ENCODE data around the gene GPATCH2. TPM values are rescaled to one million over a fixed set of nuclear protein-coding genes. Genes with fewer than 3 reads are reported as not detected.

The GPATCH2 gene
- polyA plus RNA-seq, 1 of the 3 experiments (the other 2 are of a cell fraction): 4.2 TPM

DNA sequence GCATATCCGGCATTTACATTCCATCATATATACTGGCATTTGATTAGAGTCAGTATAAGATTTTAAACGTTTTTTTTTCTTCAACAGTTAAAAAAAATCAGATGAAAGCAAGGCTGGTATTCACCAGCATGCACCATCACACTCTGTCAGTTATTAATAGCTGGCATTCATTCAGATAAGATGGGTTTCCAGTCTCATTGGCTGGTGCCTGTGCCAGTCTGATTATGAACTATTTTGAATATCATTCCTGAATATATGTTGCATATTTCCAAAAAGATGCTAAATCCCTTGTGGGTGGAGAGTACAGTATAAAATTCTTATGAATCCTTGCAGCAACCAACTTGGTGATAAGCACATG lies 211.7 kb downstream of the GPATCH2 start (continued):
- TF ChIP-seq, protein P1, sequence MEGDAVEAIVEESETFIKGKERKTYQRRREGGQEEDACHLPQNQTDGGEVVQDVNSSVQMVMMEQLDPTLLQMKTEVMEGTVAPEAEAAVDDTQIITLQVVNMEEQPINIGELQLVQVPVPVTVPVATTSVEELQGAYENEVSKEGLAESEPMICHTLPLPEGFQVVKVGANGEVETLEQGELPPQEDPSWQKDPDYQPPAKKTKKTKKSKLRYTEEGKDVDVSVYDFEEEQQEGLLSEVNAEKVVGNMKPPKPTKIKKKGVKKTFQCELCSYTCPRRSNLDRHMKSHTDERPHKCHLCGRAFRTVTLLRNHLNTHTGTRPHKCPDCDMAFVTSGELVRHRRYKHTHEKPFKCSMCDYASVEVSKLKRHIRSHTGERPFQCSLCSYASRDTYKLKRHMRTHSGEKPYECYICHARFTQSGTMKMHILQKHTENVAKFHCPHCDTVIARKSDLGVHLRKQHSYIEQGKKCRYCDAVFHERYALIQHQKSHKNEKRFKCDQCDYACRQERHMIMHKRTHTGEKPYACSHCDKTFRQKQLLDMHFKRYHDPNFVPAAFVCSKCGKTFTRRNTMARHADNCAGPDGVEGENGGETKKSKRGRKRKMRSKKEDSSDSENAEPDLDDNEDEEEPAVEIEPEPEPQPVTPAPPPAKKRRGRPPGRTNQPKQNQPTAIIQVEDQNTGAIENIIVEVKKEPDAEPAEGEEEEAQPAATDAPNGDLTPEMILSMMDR (IDR thresholded peaks at IDR 0.05): no peak
- TF ChIP-seq, protein P2, sequence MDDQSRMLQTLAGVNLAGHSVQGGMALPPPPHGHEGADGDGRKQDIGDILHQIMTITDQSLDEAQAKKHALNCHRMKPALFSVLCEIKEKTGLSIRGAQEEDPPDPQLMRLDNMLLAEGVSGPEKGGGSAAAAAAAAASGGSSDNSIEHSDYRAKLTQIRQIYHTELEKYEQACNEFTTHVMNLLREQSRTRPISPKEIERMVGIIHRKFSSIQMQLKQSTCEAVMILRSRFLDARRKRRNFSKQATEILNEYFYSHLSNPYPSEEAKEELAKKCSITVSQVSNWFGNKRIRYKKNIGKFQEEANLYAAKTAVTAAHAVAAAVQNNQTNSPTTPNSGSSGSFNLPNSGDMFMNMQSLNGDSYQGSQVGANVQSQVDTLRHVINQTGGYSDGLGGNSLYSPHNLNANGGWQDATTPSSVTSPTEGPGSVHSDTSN (IDR thresholded peaks at IDR 0.05): no peak
- TF ChIP-seq SMC3 (IDR thresholded peaks at IDR 0.05; ENCODE audit: low read depth, low read length): no peak
- TF ChIP-seq, protein P3, sequence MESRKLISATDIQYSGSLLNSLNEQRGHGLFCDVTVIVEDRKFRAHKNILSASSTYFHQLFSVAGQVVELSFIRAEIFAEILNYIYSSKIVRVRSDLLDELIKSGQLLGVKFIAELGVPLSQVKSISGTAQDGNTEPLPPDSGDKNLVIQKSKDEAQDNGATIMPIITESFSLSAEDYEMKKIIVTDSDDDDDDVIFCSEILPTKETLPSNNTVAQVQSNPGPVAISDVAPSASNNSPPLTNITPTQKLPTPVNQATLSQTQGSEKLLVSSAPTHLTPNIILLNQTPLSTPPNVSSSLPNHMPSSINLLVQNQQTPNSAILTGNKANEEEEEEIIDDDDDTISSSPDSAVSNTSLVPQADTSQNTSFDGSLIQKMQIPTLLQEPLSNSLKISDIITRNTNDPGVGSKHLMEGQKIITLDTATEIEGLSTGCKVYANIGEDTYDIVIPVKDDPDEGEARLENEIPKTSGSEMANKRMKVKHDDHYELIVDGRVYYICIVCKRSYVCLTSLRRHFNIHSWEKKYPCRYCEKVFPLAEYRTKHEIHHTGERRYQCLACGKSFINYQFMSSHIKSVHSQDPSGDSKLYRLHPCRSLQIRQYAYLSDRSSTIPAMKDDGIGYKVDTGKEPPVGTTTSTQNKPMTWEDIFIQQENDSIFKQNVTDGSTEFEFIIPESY (IDR thresholded peaks at IDR 0.05; ENCODE audit: borderline replicate concordance, low read depth): no peak

DNA sequence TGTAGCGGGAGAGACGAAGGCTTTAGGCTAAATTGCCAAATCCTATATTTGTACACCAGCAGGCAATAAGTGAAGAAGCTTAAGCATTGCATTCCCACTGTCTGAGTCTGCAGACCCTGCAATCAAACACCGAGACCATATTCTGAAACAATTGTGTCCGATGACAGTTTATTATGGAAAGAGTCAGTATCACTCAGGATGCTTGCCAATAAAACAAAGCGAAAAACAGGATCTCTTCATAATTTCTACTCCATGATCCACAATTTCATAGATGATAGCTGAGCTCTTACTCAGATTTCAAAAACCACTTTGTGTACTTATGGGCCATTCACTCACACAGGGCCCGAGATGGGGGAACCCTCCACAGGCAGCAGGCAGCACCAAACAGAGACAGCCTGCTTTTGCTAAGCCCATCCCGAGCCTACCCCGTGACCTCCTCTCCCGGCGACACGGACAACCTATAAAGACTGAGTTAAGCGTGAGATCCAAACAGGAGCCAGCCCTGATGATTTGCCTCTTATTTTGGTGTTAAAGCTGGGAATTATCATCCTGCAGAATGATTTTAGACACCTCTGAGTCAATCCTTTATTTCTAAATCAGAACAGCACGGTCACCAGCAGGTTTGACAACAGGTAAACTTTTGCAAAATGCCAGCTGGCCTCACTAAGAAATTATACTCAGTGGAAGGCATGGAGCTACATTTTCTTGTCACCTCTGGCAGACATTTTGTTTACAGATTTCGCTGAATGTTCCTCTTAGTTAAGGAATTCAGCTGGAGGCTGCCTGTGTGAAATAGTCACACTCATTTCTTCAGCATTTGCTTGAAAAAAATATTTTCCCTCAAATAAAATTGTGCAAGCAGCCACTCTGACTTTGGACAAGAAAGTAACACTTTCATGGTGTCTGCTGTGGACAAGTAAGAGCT lies 212.4 kb downstream of the GPATCH2 start:
- CTCF ChIA-PET: interaction anchor here (0.7 to 1.4 kb wide), 3 partner anchors 8 to 85 kb away, joined by 3 to 5 read pairs (median 3); no protein-coding TSS in a partner anchor
- H3K9me3 ChIP-seq: no peaks in the 10 kb centered on the region
- DNase-seq: no peak
- POLR2A ChIA-PET: no interaction called here
- H3K36me3 ChIP-seq (replicated peaks in 1 of 2; ENCODE audit: control insufficient read depth in 1 of 2, insufficient read depth in 2 of 2, low read length in 1 of 2): no peaks in the 10 kb centered on the region
- H3K4me3 ChIP-seq (ENCODE audit: low read depth in 2 of 2, low read length in 1 of 2): no peak overlapping the region
- no peaks in the 10 kb centered on the region for H3K4me1 ChIP-seq (ENCODE audit: control insufficient read depth in 1 of 2, insufficient read depth in 2 of 2, low read depth in 1 of 2, low read length in 1 of 2)
- H3K27ac ChIP-seq (ENCODE audit: low read depth in 2 of 2, low read length in 1 of 2): no peak overlapping the region
- no peaks in the 10 kb centered on the region for H3K27me3 ChIP-seq (ENCODE audit: insufficient read depth)
- 79% methylated on average over 14 of the region's 14 CpGs for WGBS (ENCODE audit: low lambda C conversion rate)
- H3K9me2 ChIP-seq: no peaks in the 10 kb centered on the region
- TF ChIP-seq, protein P2 (IDR thresholded peaks at IDR 0.05): no peak
- TF ChIP-seq, protein P3 (IDR thresholded peaks at IDR 0.05; ENCODE audit: borderline replicate concordance, low read depth): no peak
- TF ChIP-seq POLR2AphosphoS5 (IDR thresholded peaks at IDR 0.05; ENCODE audit: low read depth, low read length) (no peak), TEAD4 (IDR thresholded peaks at IDR 0.05; ENCODE audit: borderline replicate concordance, insufficient read depth) (no peak)
- TF ChIP-seq, protein P4, sequence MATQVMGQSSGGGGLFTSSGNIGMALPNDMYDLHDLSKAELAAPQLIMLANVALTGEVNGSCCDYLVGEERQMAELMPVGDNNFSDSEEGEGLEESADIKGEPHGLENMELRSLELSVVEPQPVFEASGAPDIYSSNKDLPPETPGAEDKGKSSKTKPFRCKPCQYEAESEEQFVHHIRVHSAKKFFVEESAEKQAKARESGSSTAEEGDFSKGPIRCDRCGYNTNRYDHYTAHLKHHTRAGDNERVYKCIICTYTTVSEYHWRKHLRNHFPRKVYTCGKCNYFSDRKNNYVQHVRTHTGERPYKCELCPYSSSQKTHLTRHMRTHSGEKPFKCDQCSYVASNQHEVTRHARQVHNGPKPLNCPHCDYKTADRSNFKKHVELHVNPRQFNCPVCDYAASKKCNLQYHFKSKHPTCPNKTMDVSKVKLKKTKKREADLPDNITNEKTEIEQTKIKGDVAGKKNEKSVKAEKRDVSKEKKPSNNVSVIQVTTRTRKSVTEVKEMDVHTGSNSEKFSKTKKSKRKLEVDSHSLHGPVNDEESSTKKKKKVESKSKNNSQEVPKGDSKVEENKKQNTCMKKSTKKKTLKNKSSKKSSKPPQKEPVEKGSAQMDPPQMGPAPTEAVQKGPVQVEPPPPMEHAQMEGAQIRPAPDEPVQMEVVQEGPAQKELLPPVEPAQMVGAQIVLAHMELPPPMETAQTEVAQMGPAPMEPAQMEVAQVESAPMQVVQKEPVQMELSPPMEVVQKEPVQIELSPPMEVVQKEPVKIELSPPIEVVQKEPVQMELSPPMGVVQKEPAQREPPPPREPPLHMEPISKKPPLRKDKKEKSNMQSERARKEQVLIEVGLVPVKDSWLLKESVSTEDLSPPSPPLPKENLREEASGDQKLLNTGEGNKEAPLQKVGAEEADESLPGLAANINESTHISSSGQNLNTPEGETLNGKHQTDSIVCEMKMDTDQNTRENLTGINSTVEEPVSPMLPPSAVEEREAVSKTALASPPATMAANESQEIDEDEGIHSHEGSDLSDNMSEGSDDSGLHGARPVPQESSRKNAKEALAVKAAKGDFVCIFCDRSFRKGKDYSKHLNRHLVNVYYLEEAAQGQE (IDR thresholded peaks at IDR 0.05; ENCODE audit: low read depth, low read length): no peak
- no peaks in the 10 kb centered on the region for H4K20me1 ChIP-seq (ENCODE audit: insufficient read depth)
- no peaks in the 10 kb centered on the region for H3F3A ChIP-seq (replicated peaks; ENCODE audit: insufficient read depth)
- H3K9ac ChIP-seq: no peak overlapping the region
- H3K4me2 ChIP-seq: no peak overlapping the region
- no peaks in the 10 kb centered on the region for H3K79me2 ChIP-seq (ENCODE audit: insufficient read depth)
- H2AFZ ChIP-seq (ENCODE audit: low read depth): no peak overlapping the region
